HUDEP-2 (cell line): ENCODE results near the gene ZNF263.

Experiments
- DNase-seq, 76 experiments: peaks; one replicate each; lab custom pipeline; 2025; ENCODE audit not compliant: unreplicated experiment in 76 of 76; lab: John Stamatoyannopoulos, UW

The ZNF263 gene

DNA sequence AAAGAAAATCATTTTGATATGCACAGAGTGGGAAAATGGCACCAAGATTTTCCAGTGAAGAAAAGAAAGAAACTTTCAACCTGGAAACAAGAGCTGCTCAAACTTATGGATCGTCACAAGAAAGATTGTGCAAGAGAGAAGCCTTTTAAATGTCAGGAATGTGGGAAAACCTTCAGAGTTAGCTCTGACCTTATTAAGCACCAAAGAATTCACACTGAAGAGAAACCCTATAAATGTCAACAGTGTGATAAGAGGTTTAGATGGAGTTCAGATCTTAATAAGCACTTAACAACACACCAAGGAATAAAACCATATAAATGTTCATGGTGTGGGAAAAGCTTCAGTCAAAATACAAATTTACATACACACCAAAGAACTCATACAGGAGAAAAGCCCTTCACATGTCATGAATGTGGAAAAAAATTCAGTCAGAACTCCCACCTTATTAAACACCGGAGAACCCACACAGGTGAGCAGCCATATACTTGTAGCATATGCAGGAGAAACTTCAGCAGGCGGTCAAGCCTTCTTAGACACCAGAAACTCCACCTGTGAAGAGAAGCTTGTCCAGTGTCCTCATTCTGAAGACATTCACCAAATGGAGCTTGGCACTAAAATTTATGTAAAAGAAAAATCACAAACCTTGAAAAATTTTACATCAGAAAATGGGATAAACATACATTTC lies 34.2 kb downstream of the ZNF263 start:
- DNase-seq: no peak

DNA sequence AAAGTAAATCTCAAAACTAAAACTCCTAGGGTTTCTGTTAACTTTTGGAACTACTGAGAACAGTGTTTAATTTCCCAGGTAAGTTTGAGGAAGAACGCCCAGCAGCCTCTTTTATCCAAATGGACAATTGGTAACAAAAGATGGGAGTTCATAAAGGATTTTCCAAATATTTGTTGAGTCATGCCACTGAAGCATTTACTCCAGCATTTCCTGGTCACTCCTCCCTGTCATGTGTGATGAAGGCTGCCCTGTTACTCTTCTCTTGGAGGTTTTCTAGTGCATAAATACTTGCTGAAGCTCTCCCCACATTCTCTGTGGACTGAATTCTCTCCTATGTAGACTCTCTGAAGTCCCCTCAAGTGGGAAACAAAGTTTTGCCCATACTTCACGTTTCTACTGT lies 38.5 kb downstream of the ZNF263 start:
- no peak for DNase-seq

DNA sequence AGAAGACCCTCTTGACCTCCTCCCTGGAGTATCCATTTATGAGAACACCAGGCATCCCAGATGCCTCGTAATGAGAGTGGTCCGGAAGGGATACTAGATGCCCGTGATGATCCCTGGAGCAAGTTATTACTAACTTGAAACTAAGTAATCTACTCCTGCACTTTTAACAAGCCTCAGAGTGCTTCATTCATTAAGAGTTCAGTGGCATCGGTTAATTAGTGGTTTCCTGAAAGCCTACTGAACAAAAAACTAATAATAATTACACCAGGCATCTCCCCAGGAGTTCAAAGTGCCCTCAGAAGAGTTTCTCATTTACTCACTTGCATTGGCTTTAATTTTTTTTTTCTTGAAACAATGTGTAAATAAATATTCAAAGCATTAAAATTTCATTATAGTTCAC lies 44.2 kb downstream of the ZNF263 start:
- DNase-seq: no peak

DNA sequence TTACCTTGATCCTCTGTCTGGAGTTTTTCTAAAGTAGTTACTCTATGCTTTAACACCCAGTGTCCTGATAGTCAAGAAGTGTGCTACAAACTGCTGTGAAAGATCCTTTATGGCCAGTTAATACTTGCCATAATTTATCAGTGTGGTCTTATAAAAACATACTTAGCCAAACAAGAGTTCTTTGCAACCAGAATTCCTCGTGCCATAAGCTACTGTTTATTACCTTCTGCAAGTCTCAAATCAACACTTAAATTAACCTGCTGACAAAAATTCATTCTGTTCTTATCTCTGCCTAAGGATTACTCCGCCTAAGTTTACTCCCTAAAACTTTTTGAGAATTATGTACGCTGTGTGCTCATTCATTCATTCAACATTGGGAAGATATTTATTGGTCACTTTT lies 44.8 kb downstream of the ZNF263 start:
- no peak for DNase-seq

DNA sequence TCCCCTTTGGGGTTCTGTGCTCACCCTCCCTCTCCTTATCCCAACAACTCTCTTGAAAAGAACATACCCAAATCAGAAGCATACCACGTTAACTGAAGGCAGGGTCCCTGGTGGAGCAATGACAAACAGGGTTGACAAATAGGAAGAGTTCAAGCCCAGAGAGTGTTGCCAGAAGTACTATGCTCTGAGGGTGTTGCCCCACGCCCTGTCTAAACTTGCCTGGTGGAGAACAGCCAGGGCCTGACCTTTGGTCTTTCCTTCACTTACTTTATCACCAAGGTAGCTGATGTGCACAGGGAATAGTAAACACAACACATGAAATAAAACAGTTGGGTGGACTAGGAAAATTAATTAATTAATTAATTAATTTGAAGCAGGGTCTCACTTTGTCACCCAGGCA lies 45.4 kb downstream of the ZNF263 start:
- DNase-seq: no peak
